B cell (primary cell): ENCODE results near the gene FRK.

Source experiments
- EZH2 ChIP-seq: IDR thresholded peaks from 2 replicates; pipeline ENCODE4 v1.6.1; 2012; ENCODE audit warnings: borderline replicate concordance, low read depth, mild to moderate bottlenecking, moderate library complexity, low read length; ENCODE audit not compliant: insufficient read depth, poor library complexity, severe bottlenecking
- TF ChIP-seq, protein P1 (sequence below): fragments of 200-600 bp; IDR thresholded peaks from one replicate; pipeline ENCODE4 v1.8.0; 2022; ENCODE audit warnings: antibody characterized with exemption, mild to moderate bottlenecking

DNA sequence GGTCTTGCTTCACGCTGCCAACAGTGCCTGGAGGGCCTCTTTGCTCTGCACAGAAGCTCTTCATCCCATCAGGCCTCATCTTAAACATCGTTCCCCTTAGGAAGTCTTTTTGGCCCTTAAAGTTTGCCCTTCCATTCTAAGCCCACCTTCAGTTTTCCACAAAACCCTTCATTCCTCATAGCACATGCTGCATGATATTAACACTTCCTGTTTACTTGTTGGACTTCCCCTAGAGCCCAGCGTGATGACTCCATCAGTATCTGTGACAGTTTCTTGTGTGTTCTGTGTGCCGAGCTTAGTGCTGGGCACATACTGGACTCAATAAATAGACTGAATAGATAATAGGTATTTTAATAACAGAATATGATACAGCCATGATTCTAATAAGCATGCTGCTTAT, 42.2 kb upstream of the FRK start:
- TF ChIP-seq EZH2: no peak
- TF ChIP-seq, protein P1, sequence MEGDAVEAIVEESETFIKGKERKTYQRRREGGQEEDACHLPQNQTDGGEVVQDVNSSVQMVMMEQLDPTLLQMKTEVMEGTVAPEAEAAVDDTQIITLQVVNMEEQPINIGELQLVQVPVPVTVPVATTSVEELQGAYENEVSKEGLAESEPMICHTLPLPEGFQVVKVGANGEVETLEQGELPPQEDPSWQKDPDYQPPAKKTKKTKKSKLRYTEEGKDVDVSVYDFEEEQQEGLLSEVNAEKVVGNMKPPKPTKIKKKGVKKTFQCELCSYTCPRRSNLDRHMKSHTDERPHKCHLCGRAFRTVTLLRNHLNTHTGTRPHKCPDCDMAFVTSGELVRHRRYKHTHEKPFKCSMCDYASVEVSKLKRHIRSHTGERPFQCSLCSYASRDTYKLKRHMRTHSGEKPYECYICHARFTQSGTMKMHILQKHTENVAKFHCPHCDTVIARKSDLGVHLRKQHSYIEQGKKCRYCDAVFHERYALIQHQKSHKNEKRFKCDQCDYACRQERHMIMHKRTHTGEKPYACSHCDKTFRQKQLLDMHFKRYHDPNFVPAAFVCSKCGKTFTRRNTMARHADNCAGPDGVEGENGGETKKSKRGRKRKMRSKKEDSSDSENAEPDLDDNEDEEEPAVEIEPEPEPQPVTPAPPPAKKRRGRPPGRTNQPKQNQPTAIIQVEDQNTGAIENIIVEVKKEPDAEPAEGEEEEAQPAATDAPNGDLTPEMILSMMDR: no peak
